ENCODE data around the gene SDK1. TPM values are rescaled to one million over a fixed set of nuclear protein-coding genes. Genes with fewer than 3 reads are reported as not detected.

The SDK1 gene
- total and polyA plus RNA-seq, 10 of the 15 experiments (the other 5 are each of a cell fraction or from before 2014, with no cell fraction given), result 0.14 to 0.33 TPM; not detected in 8

- POLR2A ChIA-PET, result no interaction called here
- Histone ChIP-seq H3K4me3 (no peak overlapping the region), H3K79me2 (ENCODE audit: control insufficient read depth, insufficient read depth, low read length) (no peaks in the 10 kb centered on the region), H3K36me3 (ENCODE audit: control insufficient read depth in 2 of 2, insufficient read depth in 2 of 2, low read length in 1 of 2) (no peaks in the 10 kb centered on the region), H3K4me1 (ENCODE audit: control insufficient read depth, insufficient read depth, low read length) (no peaks in the 10 kb centered on the region), H3K27ac (ENCODE audit: control insufficient read depth, insufficient read depth) (no peak overlapping the region), H3K9me3 (replicated peaks; ENCODE audit: control insufficient read depth, insufficient read depth, low read length) (no peaks in the 10 kb centered on the region; the same call in 2 of the 3 replicates), H2AFZ (ENCODE audit: control insufficient read depth, low read depth, low read length) (no peak overlapping the region), H4K20me1 (ENCODE audit: control insufficient read depth, insufficient read depth) (no peaks in the 10 kb centered on the region), H3K9ac (ENCODE audit: control insufficient read depth, insufficient read depth, low read length) (no peak overlapping the region), H3K27me3 (replicated peaks in 1 of 2; ENCODE audit: control insufficient read depth in 2 of 2, insufficient read depth in 2 of 2, low read length in 1 of 2) (no peaks in the 10 kb centered on the region), H3K4me2 (ENCODE audit: control insufficient read depth, insufficient read depth) (no peak overlapping the region)
- FAIRE-seq (no peak), DNase-seq (ENCODE audit: low read depth, low spot score) (no peak), ATAC-seq (no peak)
- CTCF ChIA-PET, result no interaction called here
- SMC1A ChIA-PET (ENCODE audit: uncharacterized antibody, unreplicated experiment), result no interaction called here
- intact Hi-C loops (cut with micrococcal nuclease; ENCODE audit: unreplicated experiment) (no loop called here), in situ Hi-C loops (cut with MboI) (no loop called here)
- TF ChIP-seq HDAC2 (IDR thresholded peaks at IDR 0.05) (no peak), SMAD5 (IDR thresholded peaks at IDR 0.05; ENCODE audit: low read depth) (no peak), EGR1 (IDR thresholded peaks at IDR 0.05; ENCODE audit: borderline replicate concordance in 1 of 2, low read depth in 2 of 2, low read length in 2 of 2) (no peak), CBX3 (IDR thresholded peaks at IDR 0.05; ENCODE audit: borderline replicate concordance, low read depth) (no peak), HDAC6 (IDR thresholded peaks at IDR 0.05; ENCODE audit: unreplicated experiment) (no peak), SPI1 (IDR thresholded peaks at IDR 0.05; ENCODE audit: borderline replicate concordance, insufficient read depth, low read depth, low read length) (no peak), MYC (IDR thresholded peaks at IDR 0.05; ENCODE audit: insufficient read depth, insufficient read length, insufficient replicate concordance, low read length, severe bottlenecking) (no peak), EED (IDR thresholded peaks at IDR 0.05; ENCODE audit: low read depth) (no peak), SUPT20H (IDR thresholded peaks at IDR 0.05; ENCODE audit: borderline replicate concordance, control insufficient read depth, low read depth, low read length) (no peak), ZBED1 (IDR thresholded peaks at IDR 0.05; ENCODE audit: borderline replicate concordance) (no peak), CEBPB (IDR thresholded peaks at IDR 0.05; ENCODE audit: borderline replicate concordance in 1 of 2, low read depth in 2 of 2, low read length in 2 of 2) (no peak), MXI1 (IDR thresholded peaks at IDR 0.05; ENCODE audit: low read depth, low read length) (no peak)
- TF ChIP-seq, protein P1, sequence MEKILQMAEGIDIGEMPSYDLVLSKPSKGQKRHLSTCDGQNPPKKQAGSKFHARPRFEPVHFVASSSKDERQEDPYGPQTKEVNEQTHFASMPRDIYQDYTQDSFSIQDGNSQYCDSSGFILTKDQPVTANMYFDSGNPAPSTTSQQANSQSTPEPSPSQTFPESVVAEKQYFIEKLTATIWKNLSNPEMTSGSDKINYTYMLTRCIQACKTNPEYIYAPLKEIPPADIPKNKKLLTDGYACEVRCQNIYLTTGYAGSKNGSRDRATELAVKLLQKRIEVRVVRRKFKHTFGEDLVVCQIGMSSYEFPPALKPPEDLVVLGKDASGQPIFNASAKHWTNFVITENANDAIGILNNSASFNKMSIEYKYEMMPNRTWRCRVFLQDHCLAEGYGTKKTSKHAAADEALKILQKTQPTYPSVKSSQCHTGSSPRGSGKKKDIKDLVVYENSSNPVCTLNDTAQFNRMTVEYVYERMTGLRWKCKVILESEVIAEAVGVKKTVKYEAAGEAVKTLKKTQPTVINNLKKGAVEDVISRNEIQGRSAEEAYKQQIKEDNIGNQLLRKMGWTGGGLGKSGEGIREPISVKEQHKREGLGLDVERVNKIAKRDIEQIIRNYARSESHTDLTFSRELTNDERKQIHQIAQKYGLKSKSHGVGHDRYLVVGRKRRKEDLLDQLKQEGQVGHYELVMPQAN (conservative IDR thresholded peaks at IDR 0.05), result no peak
- no TSS peak for BruUV-seq (replicated peaks)
- 25% methylated on average over 5 of the region's 5 CpGs for WGBS (ENCODE audit: insufficient coverage, insufficient replicate concordance, low lambda C conversion rate, missing lambda C conversion rate)
- RAD21 ChIA-PET (ENCODE audit: unreplicated experiment), result no interaction called here
Observed at GRCh38 chr7:4297918-4298219, 996.8 kb downstream of the SDK1 start.

All from GM12878 (cell line).